AG10803 (cell line): ENCODE results near the gene MORC4.

Source experiments
- DNase-seq: peaks from one replicate; pipeline ENCODE4 v3.0.0; 2010; ENCODE audit warnings: low read depth
- H3K4me3 ChIP-seq: 2 replicates; pipeline ENCODE4 v1.5.1; 2011; ENCODE audit warnings: mild to moderate bottlenecking, low read length, control low read depth
- CTCF ChIP-seq: conservative IDR thresholded peaks from 2 replicates; pipeline ENCODE4 v1.5.1; 2011; ENCODE audit warnings: mild to moderate bottlenecking, low read length, control low read depth, inconsistent platforms

The MORC4 gene

DNA sequence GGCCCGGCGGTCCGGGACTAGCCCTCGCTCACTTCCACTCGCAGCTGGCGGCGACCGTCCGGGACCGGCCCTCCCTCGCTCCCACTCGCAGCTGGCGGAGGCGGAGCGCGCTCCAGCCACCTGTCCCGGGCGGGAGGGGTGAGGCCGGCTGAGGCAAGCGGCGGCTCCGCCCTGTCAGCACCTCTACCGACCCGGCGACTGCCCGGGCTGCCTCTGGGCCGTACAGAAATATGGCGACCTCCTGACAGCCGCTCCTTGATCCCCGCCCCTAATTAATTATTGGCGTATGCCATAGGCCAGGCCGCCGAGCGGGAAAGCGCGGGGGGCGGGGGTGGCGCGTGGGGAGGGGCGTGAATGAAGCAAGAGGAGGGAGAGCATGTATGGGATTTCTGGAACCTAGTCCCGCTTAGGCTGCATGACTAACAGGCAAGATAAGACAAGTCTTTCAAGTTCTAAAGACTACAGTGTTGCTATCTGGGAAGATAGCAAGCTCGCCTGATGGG is at the start of gene MORC4:
TSS of gene MORC4 (minus strand) at position 200 of the 503 bp plus-strand sequence. CDS start 243 bp downstream, outside the sequence.
- DNase-seq, result peak; percentile 64
- H3K4me3 ChIP-seq, result peak within 1 kb of the TSS; percentile 67
- no peak for TF ChIP-seq CTCF

- no peak for DNase-seq
- TF ChIP-seq CTCF, result no peak
- H3K4me3 ChIP-seq, result no peak overlapping the region
Observed at GRCh38 chrX:107047622-107048021, 47.6 kb upstream of the MORC4 start.

DNA sequence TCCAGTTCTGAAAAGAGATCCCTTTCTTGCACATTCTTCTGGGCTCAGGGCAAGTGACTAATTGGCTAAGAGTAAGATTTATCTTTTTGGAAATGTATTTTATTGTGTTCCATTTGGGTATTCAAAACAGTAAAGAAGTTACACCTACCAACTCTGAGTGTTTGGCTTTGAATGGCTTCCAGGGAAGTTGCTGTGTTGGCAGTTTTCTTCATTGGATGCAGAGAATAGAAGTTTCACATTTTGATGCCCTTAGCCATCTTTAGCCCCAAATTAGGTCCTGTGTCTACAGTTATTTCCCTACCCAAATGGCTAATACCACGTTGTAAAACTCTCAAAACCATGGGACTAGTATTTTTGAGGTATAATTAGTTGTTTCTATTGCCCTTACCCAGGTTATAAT is 29.7 kb upstream of the MORC4 start:
- DNase-seq, result no peak
- TF ChIP-seq CTCF, result no peak
- no peak overlapping the region for H3K4me3 ChIP-seq

GRCh38 chrX:107025545-107025944 is 25.5 kb upstream of the MORC4 start:
- H3K4me3 ChIP-seq, result no peak overlapping the region
- TF ChIP-seq CTCF, result peak; percentile 66
- DNase-seq, result peak; percentile 23

DNA sequence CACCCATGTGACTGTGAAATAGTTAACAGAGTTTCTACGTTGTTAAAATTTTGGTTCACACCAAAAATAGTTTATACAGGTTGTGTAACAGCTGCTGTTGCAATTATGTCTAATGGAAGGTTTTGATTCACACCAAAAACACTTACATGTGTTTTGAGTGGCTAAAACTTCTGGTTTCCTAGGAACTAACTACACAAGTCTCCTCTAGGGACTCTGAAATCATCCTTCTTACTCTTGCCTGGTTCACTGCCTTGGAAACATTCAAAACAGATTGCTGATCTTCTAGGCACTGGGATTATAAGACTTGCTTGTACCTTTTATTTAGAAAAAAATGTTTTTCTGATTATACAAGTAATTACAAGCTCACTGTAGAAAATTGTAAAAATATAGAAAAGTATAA is 14.9 kb upstream of the MORC4 start:
- H3K4me3 ChIP-seq, result no peak overlapping the region
- no peak for TF ChIP-seq CTCF
- DNase-seq, result peak; percentile 80

GRCh38 chrX:107008034-107008433 is 8.0 kb upstream of the MORC4 start:
- TF ChIP-seq CTCF, result no peak
- DNase-seq, result no peak
- H3K4me3 ChIP-seq, result no peak overlapping the region

- TF ChIP-seq CTCF, result peak; percentile 60
- peak; percentile 51 for DNase-seq
- H3K4me3 ChIP-seq, result peak overlapping the region; percentile 67
Observed at GRCh38 chrX:106999002-106999975, 723 bp downstream of the MORC4 start.
